Prostate gland (tissue), 2 donors: ENCODE data around the gene CEP41.

Experiments used
- POLR2A ChIP-seq: fragments of 450-650 bp; IDR thresholded peaks from one replicate; pipeline ENCODE4 v1.6.1; 2016; ENCODE audit warnings: antibody characterized with exemption, mild to moderate bottlenecking
- POLR2AphosphoS5 ChIP-seq: sonication (generic); formaldehyde crosslinking; IDR thresholded peaks from one replicate; pipeline ENCODE4 v1.6.1; 2017; ENCODE audit warnings: antibody characterized with exemption
- TF ChIP-seq, protein P1 (sequence below), 4 experiments: fragments of 200-600 bp in 2 of 4; fragments of 450-650 bp in 2 of 4; sonication (generic) in 2 of 4; IDR thresholded peaks; 1 replicate in 3 of 4; 2 replicates in 1 of 4; pipeline ENCODE4 v1.5.1; 2016 to 2019; ENCODE audit warnings: antibody characterized with exemption in 4 of 4, mild to moderate bottlenecking in 2 of 4, moderate library complexity in 2 of 4

GRCh38 chr7:130473289-130473688 lies 32.5 kb upstream of the CEP41 start:
- TF ChIP-seq POLR2A (no peak), POLR2AphosphoS5 (no peak)
- TF ChIP-seq, protein P1, sequence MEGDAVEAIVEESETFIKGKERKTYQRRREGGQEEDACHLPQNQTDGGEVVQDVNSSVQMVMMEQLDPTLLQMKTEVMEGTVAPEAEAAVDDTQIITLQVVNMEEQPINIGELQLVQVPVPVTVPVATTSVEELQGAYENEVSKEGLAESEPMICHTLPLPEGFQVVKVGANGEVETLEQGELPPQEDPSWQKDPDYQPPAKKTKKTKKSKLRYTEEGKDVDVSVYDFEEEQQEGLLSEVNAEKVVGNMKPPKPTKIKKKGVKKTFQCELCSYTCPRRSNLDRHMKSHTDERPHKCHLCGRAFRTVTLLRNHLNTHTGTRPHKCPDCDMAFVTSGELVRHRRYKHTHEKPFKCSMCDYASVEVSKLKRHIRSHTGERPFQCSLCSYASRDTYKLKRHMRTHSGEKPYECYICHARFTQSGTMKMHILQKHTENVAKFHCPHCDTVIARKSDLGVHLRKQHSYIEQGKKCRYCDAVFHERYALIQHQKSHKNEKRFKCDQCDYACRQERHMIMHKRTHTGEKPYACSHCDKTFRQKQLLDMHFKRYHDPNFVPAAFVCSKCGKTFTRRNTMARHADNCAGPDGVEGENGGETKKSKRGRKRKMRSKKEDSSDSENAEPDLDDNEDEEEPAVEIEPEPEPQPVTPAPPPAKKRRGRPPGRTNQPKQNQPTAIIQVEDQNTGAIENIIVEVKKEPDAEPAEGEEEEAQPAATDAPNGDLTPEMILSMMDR (IDR thresholded peaks at IDR 0.05): no peak
